A673 (cell line): ENCODE results near the gene ZNF763.

Source experiments
- EZH2 ChIP-seq: fragments of 200-600 bp; sonication (generic); IDR thresholded peaks from 2 replicates; pipeline ENCODE4 v1.6.1; 2017; ENCODE audit warnings: borderline replicate concordance, low read depth, mild to moderate bottlenecking, mixed read lengths, antibody characterized with exemption, low read length; ENCODE audit not compliant: poor library complexity, severe bottlenecking
- TF ChIP-seq, protein P1 (sequence below): fragments of 300-800, 200-600 bp; sonication (generic); conservative IDR thresholded peaks from 2 replicates; pipeline ENCODE4 v1.5.1; 2017; ENCODE audit warnings: low read depth, mild to moderate bottlenecking, antibody characterized with exemption, low read length, moderate library complexity, mixed read lengths

DNA sequence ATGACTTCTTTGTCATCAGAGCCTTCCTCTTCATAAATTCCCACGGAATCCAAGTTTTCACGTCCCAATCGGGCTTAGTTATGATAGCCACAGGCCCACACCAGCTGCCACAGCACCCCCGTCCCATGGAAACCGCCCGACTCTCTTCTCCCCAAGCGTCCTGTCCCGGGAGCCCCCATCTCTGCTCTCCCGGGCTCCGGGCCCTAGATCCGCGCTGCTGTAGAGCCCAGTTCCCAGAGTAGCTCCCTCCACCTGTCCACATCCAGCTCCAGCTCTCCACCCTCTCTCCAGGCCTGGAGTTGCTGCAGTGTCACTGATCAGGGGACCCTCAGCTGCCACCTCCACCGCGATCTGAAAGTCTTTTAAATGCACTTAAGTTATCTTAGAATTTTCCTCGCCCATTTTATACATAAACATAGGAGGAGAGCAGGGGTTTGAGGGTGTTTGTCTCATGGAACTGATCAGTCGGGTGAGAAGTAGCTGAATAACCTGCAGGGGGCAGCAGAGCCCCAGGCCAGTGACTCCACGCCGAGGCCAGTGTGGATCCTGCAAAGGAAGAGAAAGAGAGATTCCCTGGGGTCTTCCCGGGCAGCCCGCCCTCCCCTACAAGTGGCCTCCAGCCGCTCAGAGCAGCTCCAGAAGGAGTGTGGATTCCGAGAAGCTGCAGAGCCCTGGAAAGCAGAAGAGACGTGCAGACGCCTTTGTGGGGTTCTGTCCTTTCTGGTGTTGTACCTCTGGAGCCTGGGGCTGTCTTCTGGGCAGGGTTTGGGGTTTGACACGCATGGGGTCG lies 1.1 kb upstream of the ZNF763 start:
- TF ChIP-seq, protein P1, sequence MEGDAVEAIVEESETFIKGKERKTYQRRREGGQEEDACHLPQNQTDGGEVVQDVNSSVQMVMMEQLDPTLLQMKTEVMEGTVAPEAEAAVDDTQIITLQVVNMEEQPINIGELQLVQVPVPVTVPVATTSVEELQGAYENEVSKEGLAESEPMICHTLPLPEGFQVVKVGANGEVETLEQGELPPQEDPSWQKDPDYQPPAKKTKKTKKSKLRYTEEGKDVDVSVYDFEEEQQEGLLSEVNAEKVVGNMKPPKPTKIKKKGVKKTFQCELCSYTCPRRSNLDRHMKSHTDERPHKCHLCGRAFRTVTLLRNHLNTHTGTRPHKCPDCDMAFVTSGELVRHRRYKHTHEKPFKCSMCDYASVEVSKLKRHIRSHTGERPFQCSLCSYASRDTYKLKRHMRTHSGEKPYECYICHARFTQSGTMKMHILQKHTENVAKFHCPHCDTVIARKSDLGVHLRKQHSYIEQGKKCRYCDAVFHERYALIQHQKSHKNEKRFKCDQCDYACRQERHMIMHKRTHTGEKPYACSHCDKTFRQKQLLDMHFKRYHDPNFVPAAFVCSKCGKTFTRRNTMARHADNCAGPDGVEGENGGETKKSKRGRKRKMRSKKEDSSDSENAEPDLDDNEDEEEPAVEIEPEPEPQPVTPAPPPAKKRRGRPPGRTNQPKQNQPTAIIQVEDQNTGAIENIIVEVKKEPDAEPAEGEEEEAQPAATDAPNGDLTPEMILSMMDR = peak; percentile 83
- TF ChIP-seq EZH2 = no peak
